NCI-H1436 treated with DMSO at 0.1 percent for 48 hours (cell line): ENCODE measurements around the gene CYP46A1.

Source experiments
- DNase-seq: peaks from one replicate; lab custom pipeline; 2025; lab: John Stamatoyannopoulos, UW

Gene CYP46A1

GRCh38 chr14:99689266-99690236 is 5.5 kb downstream of the CYP46A1 start:
- no peak for DNase-seq

DNA sequence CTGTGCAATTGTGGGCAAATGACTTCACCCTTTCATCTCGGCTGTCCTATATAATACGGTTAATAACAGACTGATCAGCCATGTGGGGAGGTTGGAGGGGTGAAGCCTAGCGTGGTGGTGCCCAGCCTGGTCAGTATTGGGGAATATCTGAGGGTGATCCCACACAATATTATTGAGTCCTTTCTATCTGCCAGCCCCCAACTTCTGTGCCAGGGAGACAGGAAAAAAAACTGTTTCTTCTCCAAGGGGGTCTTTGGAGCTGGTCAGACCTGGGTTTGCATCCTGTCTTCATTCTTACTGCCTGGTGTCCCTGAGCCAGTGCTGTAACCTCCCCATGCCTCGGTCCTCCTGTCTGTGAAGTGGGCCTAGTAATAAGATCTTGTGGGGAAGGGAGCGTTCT is 6.5 kb downstream of the CYP46A1 start:
- no peak for DNase-seq

GRCh38 chr14:99691111-99691885 is 7.2 kb downstream of the CYP46A1 start:
- no peak for DNase-seq

DNA sequence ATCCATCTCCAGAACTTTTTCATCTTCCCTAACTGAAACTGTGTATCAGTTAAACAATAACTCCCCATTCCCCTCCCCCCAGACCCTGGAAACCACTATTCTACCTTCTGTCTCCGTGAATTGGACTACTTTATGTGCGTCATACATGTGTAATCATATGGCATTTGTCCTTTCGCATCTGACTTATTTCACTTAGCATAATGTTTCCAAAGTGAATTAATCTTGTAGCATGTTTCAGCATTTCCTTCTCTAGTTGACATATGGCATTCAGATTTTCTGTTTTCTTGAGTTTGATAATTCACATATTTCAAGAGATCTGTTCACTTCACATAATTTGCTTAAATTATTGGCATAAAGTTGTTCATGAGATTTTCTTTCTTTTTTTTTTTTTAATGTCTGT is 9.8 kb downstream of the CYP46A1 start:
- no peak for DNase-seq

DNA sequence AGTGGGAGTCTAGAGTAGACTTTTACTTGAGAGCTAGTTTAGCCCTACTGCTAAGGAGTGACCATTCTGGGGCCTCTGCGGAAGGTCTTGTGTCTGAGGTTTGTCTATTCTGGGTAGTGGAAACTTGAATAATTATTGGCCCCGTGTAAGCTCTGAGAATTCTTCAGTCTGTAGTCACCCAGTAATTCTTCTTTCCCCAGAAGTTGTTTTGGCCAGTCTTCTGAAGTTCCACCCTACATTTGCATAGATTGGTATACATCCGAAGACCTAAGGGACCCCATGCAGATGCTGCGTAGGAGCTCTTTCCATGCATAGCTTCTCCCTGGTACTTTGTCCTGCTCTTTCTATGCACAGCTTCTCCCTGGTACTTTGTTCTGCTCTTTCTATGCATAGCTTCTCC is 12.8 kb downstream of the CYP46A1 start:
- DNase-seq: no peak

GRCh38 chr14:99698236-99698635 is 14.1 kb downstream of the CYP46A1 start:
- no peak for DNase-seq

- no peak for DNase-seq
These were observed 14.5 kb downstream of the CYP46A1 start for GRCh38 chr14:99698642-99699041.

DNA sequence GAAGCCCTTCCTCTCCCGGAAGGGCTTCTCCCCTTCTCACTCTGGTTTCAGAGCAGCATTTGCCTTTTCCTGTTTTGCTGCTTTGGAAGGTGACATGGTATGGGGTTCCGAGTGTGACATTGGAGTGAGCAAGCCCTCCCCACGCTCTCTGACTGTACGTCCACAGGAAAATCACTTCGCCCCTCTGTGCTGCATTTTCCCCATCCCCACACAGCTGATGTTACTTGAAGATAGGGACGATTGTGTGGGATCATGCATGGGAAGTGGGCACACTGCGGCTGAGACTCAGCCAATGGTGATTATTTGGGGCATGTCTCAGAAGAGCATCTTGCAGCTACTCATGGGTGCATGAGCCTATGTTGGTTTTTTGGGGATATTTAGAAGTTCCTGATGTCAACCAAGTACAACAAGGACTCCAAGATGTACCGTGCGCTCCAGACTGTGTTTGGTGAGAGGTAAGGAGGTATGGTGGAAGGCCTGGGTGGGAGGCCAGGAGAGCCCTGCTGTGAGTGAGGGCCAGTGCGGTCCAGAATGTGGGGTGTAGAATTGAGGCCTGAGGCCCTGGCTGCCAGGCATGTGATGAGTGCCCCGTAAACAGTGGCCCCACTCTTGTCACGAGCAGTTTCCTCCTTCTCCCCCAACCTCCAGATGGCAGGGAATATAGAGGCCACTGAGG is 15.1 kb downstream of the CYP46A1 start:
- DNase-seq: no peak

- no peak for DNase-seq
These were observed 15.8 kb downstream of the CYP46A1 start for GRCh38 chr14:99699861-99700260.

DNA sequence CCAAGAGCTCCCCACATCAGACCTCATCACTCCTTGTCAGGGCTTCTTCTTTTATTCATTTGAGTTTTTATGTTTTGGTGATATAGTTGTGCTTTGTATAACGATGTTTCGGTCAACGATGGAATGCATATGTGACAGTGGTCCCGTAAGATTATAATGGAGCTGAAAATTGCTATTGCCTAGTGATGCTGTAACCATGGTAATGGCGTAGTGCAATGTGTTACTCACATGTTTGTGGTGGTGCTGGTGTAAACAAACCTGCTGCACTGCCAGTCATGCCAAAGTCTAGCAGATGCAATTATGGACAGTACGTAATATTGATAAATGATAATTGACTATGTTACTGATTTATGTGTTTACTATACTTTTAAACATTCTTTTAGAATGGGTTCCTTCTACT is 16.3 kb downstream of the CYP46A1 start:
- no peak for DNase-seq

DNA sequence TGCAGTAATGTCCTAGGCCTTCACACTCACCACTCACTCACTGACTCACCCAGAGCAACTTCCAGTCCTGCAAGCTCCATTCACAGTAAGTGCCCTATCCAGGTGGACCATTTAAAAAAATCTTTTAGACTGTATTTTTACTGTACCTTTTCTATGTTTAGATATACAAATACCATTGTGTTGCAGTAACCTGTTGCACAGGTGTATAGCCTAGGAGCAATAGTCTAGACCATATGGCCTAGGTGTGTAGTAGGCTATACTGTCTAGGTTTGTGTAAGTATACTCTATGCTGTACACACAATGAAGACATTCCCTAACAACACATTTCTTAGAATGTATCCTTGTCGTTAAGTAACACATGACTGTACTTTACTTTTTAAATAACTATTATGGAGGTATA is 17.2 kb downstream of the CYP46A1 start:
- DNase-seq: no peak

DNA sequence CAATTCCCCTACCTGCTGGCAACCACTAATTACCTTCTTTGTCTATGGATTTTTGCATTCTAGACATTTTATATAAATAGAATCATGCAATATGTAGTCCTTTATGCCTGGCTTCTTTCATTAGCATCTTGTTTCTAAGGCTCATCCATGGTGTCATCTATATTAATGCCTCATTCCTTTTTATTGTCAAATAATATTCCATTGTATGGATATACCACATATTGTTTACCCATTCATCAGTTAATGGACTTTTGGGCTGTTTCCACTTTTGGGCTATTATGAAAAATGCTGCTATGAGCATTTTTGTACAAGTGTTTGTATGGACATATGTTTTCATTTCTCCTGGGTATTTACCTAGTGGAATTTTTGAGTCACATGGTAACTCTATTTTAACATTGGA is 18.0 kb downstream of the CYP46A1 start:
- no peak for DNase-seq

- no peak for DNase-seq
These were observed 19.3 kb downstream of the CYP46A1 start for GRCh38 chr14:99703381-99703780.

DNA sequence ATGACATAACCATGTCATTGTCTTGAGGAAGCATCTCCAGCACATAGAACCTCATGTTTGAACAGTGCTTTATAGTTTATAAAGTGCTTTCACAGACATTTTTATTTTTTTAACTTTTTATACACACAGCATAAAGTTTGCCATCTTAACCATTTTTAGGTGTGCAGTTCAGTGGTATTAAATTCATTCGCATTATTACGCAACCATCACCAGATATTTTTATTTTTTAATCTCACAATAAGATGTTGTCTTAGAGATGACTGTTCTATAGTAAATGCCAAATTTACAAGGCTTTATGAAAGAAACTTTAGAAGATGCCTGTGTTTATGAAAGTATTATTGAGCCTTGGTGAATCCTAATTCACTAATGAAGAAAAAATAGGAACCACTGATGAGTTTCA is 19.9 kb downstream of the CYP46A1 start:
- no peak for DNase-seq

DNA sequence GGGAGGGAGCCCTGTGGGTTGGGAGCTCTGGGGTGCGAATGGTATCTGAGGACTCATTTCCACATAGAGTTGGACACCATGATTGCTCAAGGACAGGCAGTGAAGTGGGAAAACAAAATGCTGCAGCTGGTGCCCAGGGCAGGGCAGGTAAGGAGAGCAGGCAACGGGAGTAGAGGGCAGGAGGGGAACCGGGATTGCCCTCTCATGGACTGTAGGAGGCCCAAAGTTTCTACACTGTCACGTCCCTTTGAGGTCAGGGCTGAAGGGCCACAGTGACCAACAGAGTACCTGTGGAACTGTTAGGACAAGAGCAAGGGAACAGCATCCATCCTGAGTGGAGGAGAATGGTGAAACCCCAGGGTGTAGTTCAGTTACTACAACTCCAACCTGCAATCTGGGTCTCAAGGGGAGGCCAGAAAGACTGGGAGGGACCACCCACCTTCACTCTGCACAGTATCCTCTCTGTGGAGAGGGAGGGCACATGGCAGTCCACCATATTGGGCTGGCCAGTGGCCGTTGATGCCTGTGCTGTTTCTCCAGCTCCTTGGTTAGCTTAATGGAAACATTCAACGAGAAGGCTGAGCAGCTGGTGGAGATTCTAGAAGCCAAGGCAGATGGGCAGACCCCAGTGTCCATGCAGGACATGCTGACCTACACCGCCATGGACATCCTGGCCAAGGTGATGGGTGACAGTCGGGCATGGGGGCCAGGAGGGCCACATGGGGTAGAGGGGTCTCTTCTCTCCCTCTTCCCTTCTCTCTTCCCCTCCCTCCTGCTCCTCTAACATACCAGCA is 22.2 kb downstream of the CYP46A1 start:
- no peak for DNase-seq

- no peak for DNase-seq
These were observed 23.3 kb downstream of the CYP46A1 start for GRCh38 chr14:99707420-99707819.

- DNase-seq: no peak
These were observed 23.8 kb downstream of the CYP46A1 start for GRCh38 chr14:99707921-99708320.

DNA sequence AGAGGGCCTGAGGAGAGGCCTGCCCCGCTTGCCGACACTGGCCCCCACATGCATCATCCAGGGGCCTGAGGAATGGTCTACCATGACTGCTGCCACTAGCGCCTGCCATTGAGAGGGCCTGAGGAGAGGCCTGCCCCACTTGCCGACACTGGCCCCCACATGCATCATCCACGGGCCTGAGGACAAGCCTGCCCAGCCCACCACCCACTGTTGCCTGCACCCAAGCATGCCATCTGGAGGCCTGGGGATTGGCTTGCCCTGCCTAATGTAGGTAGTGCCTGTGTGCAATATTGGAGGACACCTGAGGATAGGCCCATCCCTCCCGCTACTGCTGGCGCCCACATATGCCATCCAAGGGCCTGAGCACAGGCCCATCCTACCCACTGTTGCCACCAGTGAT is 24.4 kb downstream of the CYP46A1 start:
- no peak for DNase-seq

- no peak for DNase-seq
These were observed 29.9 kb downstream of the CYP46A1 start for GRCh38 chr14:99713972-99714371.

DNA sequence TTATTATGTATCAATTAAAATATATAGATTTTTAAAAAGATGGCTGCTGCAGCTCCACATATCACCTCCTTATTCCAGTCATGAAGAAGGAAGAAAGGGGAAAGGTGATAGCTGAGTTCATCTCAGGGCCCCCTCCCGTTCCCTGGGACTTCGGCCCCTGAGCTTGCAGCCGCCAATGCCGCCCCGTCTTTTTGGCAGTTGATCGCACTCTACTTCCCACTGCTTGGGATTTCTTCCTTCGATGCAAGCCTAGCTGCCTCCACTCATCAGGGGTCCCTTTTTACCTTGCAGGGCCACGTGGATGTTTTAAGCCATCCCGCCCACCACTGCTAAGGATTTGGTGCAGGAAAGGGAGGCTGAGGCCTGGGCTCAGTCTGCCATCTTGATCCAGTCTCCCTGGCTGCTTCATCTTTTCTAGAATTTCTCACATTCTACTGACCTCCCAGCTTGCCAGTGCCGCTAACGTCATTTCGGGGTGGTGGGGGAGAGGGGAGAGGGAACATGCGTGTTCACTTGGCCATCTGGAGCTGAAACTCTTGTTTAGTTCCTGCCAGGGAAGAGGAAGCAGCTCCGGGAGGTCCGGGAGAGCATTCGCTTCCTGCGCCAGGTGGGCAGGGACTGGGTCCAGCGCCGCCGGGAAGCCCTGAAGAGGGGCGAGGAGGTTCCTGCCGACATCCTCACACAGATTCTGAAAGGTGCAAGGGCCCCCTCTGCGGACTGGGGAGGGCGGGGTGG is 31.3 kb downstream of the CYP46A1 start:
- DNase-seq: no peak
